ENCODE data around the gene PRKCZ.

DNA sequence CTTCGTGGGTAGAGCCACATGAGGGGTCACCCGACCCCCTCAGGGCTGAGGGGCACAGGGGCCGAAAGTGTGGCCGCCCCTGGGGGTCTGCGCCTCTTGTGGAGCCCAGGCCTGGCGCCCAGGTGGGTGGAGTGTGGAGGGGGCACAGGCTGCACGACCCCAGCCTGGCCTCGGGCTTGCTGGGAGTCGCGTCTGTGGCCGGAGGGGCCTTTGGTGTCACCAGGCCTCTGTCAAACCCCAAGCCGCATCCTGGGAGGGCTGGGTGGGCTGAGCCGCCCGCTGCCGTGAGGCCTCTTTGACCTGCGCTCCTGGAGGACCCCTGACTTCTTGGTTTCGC lies 83.6 kb downstream of the PRKCZ start:
- TF ChIP-seq CTCF (IDR thresholded peaks at IDR 0.05) = no peak
- TF ChIP-seq MXI1 (IDR thresholded peaks at IDR 0.05; ENCODE audit: low read depth, low read length) = no peak
- no peak for TF ChIP-seq SMC3 (IDR thresholded peaks at IDR 0.05; ENCODE audit: low read depth, low read length)
- TF ChIP-seq YY1 (IDR thresholded peaks at IDR 0.05; ENCODE audit: low read depth) = no peak
- TF ChIP-seq RAD21 (IDR thresholded peaks at IDR 0.05; ENCODE audit: low read length) = no peak
- no peak for TF ChIP-seq POLR2AphosphoS5 (IDR thresholded peaks at IDR 0.05; ENCODE audit: low read depth, low read length)
- no peak for TF ChIP-seq GATA2 (CRISPR knock-in tag; IDR thresholded peaks at IDR 0.05)
- TF ChIP-seq EP300 (IDR thresholded peaks at IDR 0.05; ENCODE audit: borderline replicate concordance in 1 of 2, low read depth in 1 of 2, low read length in 1 of 2) = no peak
- TF ChIP-seq JUND (IDR thresholded peaks at IDR 0.05) = no peak
- TF ChIP-seq FOXJ3 (CRISPR knock-in tag; IDR thresholded peaks at IDR 0.05) = no peak
- TF ChIP-seq USF1 (IDR thresholded peaks at IDR 0.05; ENCODE audit: borderline replicate concordance, low read depth) = no peak
- TF ChIP-seq USF2 (IDR thresholded peaks at IDR 0.05; ENCODE audit: borderline replicate concordance, low read depth, low read length) = no peak
- no peak for TF ChIP-seq TAF1 (IDR thresholded peaks at IDR 0.05; ENCODE audit: borderline replicate concordance, low read depth, low read length)

Measured in SK-N-SH (cell line).